Panc1 (cell line): ENCODE results near the gene TUBE1.

ENCODE experiments used
- REST ChIP-seq, 2 experiments: IDR thresholded peaks; 2 replicates each; pipeline ENCODE4 v1.6.1; 2011 to 2012; ENCODE audit warnings: low read depth in 2 of 2, control low read depth in 1 of 2, low read length in 1 of 2, mild to moderate bottlenecking in 1 of 2, moderate library complexity in 1 of 2; ENCODE audit not compliant: insufficient read depth in 1 of 2
- SIN3A ChIP-seq: IDR thresholded peaks from 2 replicates; pipeline ENCODE4 v1.6.1; 2012; ENCODE audit warnings: low read depth, mild to moderate bottlenecking, low read length, moderate library complexity, borderline replicate concordance; ENCODE audit not compliant: insufficient read depth
- TF ChIP-seq, protein P1 (sequence below): fragments of 450-650 bp; IDR thresholded peaks from 2 replicates; pipeline ENCODE4 v1.5.1; 2017; ENCODE audit warnings: mild to moderate bottlenecking

DNA sequence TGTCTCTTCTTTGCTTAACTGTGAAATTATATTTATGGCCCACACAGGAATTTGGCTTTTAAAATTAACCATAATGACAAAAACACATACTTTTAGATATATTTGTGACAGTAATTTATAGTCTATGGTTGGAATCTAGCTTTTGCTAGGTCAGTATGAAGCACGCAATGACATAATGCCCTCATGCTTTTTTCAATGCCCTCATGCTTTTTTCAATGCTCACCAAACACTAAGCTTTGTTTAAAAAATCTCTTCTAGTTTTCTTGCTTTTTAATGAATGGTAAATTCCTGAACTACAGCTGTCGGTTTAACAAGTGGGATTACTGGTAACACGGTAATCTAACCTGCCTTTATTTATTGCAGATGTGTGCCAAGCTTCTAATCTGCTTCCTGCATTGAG lies 20.7 kb downstream of the TUBE1 start:
- TF ChIP-seq, protein P1, sequence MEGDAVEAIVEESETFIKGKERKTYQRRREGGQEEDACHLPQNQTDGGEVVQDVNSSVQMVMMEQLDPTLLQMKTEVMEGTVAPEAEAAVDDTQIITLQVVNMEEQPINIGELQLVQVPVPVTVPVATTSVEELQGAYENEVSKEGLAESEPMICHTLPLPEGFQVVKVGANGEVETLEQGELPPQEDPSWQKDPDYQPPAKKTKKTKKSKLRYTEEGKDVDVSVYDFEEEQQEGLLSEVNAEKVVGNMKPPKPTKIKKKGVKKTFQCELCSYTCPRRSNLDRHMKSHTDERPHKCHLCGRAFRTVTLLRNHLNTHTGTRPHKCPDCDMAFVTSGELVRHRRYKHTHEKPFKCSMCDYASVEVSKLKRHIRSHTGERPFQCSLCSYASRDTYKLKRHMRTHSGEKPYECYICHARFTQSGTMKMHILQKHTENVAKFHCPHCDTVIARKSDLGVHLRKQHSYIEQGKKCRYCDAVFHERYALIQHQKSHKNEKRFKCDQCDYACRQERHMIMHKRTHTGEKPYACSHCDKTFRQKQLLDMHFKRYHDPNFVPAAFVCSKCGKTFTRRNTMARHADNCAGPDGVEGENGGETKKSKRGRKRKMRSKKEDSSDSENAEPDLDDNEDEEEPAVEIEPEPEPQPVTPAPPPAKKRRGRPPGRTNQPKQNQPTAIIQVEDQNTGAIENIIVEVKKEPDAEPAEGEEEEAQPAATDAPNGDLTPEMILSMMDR = no peak
- TF ChIP-seq SIN3A (no peak), REST (IDR thresholded peaks at IDR 0.05; ENCODE audit: insufficient read depth in 1 of 2, low read depth in 2 of 2, low read length in 1 of 2) (no peak)
